IMR-90 (cell line): ENCODE data around the gene PNMA1. TPM values are rescaled to one million over a fixed set of nuclear protein-coding genes. Genes with fewer than 3 reads are reported as not detected.

Source experiments
- FOS ChIP-seq: fragments of 150-350 bp; IDR thresholded peaks from 2 replicates; pipeline ENCODE4 v1.6.1; 2016; ENCODE audit warnings: low read depth, low read length
- MAZ ChIP-seq: IDR thresholded peaks from 2 replicates; pipeline ENCODE4 v1.6.1; 2012; ENCODE audit warnings: low read depth, mild to moderate bottlenecking, low read length, improper control_type of control experiment, moderate library complexity, borderline replicate concordance
- RFX5 ChIP-seq: IDR thresholded peaks from 2 replicates; pipeline ENCODE4 v1.8.0; 2012; ENCODE audit warnings: low read depth, mild to moderate bottlenecking, low read length, moderate library complexity
- SMC3 ChIP-seq: fragments of 150-350 bp; IDR thresholded peaks from 2 replicates; pipeline ENCODE4 v1.6.1; 2016; ENCODE audit warnings: low read depth, mild to moderate bottlenecking, antibody characterized with exemption, low read length, moderate library complexity
- polyA plus RNA-seq, 3 experiments: library from polyadenylated mRNA; depleted of rRNA; stranded (reverse); fragments of >200 nt; gene quantifications; 2 replicates each; pipeline ENCODE4 v1.2.3, GENCODE V29; 2012; ENCODE audit warnings: low replicate concordance in 1 of 3
- total RNA-seq: library from RNA; depleted of rRNA; stranded (reverse); fragments of >200 nt; gene quantifications from 2 replicates; pipeline ENCODE4 v1.2.3, GENCODE V29; 2012

Gene PNMA1
- total and polyA plus RNA-seq, 2 of the 4 experiments (the other 2 are of a cell fraction), result 6.5 to 28.2 TPM

DNA sequence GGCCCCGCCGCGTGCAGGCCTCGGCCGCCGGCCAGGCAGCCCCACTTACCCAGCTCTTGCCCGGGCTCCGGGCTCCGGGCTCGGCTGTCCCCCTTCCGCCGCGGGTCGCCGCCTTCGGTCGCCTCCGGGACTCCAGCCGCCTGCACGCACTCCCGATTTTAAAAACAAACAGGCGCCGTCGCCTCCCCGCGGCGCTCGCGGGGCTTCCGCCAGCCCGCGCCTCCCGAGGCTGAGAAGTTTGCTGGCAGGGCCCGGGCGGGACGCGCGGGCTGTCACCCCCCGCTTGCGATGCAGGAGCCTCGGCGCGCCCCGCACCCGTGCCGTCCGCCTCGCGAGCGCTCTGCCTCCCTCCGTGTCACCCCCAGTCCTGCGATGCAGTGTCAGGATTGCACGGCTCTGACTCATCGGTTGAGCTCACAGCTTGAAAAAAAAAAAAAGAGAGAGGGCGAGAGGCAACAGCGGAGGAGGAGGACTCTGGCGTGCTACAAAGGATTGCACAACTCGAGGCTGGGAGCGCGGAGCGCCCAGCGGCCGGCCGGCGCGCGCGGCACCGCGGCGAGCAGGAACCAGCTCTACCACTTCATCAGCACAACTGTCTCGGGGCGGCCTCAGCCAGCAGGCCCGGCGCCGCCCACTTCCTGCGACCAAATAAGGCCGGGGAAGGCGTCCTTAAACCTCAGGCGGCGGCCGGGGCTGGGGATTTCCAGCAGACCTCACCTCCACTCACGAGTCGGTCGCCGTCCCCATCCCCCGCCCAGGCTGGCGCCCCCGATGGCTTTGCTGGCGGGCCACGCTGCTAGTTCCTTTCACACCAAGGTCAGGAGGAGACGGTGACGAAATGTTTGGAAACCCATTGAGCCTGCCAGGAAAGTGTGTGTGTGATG is 45.8 kb upstream of the PNMA1 start (continued):
- TF ChIP-seq FOS (peak; percentile 93), MAZ (peak; percentile 95), RFX5 (no peak), SMC3 (no peak; the same call in 1 of the 2 replicates)
